Dermis microvascular lymphatic vessel endothelial cell (primary cell): ENCODE measurements around the gene PYY. TPM values are rescaled to one million over a fixed set of nuclear protein-coding genes. Genes with fewer than 3 reads are reported as not detected.

Source experiments
- DNase-seq, 2 donors: peaks; one replicate each; pipeline versions ENCODE4 v3.0.0 to v3.0.0-alpha.2; 2010; ENCODE audit warnings: low read depth in 2 of 2
- total RNA-seq: library from RNA; depleted of rRNA; stranded (reverse); fragments of >200 nt; gene quantifications from 2 replicates; pipeline ENCODE4 v1.2.1, GENCODE V29; 2014

The PYY gene
- total RNA-seq, 1 donor from 2014 or later, result not detected

DNA sequence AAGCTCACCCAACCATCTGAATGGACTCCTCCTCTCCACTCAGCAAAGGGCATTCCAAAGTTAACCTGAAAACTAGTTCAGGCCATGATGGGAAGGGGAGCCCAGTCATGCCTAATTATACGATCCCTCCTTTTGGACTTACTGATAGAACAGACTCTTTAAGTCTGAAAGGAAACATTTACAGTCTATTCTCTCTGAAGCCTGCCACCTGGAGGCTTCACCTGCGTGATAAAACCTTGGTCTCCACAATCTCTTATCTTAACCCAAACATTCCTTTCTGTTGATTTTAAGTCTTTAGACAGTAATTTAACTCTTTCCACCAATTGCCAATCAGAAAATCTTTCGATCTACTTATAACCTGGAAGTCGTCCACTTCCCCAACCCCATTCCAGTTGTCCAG, 37.4 kb downstream of the PYY start:
- no peak for DNase-seq

DNA sequence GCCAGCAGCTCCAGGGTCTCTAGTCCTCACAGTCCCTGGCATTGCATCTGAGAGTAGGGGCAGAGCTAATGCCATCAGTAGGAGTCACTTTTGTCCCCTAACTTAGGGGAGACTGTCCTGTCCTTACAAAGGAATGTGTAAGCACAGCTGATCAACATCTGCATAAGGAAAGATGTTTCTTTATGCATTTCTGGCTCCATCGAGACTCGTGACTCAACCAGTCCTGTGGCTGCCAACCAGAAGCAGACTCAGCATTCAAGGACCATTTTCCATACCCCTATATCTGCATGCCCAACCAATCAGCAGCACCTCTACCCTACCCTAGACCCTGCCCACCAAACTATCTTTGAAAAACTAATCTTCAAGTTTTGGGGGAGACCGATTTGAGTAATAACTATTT, 38.2 kb downstream of the PYY start:
- DNase-seq, result no peak

DNA sequence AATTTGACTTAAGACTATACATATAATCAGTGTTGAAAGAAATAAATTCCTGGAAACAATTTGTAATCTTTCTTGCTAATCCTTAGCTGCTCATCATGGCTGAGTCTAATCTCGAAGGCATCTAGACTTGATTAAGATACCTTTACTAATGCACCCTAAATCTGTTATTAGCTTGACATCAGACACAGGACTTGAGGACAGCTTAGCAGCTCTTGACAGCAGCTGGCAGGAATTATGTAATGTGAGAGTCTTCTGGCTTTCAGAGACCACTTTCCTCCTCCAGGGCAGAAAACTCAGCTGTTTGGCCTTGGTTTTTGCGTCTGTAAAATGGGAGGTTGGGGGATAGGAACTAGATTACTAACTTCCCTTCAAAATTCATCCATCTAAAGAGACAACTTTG, 39.3 kb downstream of the PYY start:
- DNase-seq, result no peak

DNA sequence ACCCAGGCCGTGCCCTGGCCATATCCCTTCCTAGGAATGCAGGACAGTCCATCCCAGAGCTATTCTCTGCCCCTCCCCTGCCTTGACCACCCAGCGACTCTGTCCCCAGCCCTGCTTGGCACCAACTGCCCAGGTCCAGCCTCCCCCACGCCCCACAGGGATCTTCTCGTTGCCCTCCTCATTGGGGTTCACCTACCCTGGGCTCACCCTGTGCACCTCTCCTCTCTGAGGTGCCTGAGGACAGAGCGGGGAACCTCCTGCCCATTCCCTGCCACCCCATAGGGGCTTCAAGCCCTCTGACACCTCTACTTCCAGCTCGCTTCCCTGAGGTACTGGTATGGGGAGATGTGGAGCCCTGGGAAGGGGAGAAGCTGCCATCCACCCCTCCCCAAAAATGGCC, 40.2 kb downstream of the PYY start:
- no peak for DNase-seq

DNA sequence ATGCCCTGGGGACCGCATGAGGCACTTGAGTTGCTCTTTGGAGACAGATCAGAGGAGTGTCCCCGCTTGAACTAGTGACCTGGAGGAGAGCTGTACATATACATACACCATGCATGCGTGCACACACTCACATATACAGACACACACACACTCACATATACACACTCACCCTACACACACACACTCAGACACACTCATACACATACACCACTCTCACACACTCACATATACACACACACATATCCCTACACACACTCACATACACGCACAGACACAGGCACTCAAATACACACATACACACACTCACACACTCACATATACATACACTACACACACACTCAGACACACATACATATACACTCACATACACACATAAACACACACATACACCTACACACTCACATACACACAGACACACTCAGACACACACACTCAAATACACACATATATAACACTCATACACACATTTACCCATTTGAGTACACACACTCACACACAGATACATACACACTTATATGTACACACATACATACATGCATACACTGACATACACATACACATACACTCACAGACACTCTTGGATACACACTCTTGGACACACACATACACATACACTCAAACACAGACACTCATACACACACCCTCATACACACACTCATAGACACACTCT, 41.0 kb downstream of the PYY start:
- DNase-seq, result no peak

DNA sequence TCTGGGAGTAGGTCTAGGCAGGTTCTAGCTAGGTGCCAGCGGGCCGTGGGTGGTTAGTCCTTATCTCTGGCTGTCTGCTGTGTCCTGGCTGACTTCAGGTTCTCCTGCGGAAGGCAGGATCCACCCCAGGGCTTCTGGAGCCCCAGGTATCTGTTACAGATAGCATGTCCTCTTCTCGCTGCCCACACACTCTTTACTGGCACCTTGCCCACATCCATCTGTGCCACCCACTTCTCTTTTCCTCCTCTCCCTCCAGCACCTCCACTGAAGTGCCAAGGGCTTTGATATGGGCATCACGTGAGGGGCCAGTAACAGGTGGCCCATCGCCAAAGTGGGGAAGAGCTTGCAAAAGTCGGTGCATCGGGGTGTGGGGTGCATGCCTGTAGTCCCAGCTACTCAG, 41.8 kb downstream of the PYY start:
- DNase-seq, result no peak

DNA sequence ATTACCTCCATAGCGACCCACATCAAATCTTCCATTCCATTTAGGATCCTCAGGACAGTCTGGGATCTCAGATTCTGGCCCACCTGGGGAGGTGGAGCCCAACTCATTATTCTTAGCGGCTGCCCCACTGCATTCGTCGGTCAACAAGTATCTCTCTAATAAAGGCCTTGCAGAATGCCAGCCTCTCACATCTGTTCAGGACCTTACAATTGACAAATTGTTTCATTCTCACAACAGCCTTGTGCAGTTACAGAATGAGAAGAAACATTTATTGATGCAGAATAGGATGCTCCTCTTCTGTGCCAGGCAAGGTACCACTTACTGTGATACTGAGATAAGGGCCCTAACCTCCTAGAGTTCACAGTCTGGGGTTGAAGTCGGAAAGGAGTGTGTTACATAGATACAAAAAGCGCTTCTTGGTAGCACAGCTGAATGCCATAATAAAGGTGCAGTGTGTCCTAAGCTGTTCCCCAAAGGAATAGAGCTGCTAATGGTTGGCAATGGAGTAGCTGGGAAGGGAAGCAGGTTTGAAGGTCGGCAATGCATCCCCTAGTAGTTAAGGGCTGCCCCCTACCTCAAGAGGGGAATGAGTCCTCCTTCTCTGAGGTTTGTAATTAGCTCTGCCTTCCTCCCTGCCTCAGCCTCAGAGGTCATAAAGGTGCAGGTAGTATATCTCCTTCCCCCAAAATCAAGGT, 44.1 kb downstream of the PYY start:
- no peak for DNase-seq

DNA sequence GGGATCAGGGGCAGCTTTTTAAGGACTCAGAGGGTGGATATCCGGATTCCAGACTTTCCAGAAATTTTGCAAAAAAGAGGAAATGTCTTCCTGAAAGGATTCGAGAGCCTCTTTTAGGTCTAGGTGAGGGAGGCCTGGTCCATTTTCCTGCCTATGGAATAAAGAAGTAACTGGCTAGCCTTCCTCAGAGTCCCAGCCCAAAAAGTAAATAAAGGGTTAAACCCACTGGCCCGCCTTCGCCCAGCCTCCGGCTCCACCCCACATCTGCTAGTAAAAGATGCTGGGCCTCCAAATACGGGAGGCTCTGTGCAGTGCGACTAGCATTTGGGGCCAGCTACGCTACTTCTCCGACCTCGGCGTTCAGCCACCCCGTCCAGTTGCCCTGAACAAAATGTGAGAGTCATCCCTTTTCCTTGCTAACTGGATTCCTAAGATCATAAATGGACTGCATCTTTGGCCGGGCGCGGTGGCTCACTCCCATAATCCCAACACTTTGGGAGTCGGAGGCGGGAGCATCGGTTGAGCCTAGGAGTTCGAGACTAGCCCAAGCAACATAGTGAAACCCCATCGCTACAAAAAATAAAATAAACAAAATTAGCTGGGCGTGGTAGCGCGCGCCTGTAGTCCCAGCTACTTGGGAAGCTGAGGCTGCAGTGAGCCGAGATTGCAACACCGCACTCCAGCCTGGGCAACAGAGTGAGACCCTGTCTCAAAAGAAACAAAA, 45.6 kb downstream of the PYY start:
- no peak for DNase-seq

DNA sequence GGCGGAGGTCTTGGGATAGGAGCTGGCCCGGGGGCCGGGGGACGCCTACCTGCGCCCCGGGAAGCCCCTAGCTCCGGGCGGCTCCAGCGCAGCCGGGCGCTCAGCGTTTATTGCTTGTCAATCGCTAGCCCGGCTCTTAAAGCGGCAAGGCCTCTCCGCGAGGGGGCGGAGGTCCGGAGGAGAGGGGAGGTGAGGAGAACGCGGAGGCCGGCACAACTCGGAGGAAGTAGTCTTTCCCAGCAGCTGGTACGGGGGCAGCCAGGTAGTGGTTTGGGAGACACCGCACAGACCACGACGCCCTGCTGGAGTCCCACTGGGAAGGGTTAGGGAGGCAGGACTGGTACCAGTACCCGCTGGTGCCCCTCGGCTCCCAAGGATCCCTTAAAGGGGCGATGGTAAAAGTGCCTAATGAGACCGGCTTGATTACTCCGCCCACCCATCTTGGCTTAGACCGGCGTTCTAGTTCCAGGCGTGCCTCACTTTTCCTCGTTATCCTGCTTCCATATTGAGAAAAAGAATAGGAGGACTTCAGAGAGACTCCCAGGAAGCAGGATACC, 46.2 kb downstream of the PYY start, which contains the start of gene MPP2:
Gene MPP2 (minus strand): TSS at position 112 of the 557 bp plus-strand sequence. CDS start 3,076 bp downstream, outside the sequence.
- DNase-seq, result peak in 1 of 2 donors; percentile 49

DNA sequence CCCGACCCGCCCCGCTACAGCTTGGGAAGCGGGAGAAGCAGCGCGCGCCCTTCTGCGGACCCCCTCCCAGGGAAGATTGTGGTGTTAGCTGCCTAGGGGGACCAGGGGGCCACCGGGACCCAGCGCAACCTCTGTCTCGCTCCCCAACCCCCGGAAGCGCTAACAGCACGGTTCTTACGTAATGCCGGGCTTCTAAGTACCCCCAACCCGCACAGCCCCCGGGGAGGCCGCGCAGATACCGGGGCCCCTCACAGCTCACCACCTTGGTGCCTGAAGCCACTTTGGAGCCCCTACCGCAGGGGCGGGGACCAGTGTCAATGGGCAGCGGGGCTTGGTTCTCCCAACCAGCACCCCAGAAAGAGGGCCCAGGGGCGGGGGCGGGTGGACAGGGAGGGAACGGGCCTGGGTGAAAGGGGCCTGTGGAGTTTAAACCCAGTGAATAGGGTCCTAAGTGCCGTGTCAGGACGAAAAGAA, 46.8 kb downstream of the PYY start:
- DNase-seq, result no peak

DNA sequence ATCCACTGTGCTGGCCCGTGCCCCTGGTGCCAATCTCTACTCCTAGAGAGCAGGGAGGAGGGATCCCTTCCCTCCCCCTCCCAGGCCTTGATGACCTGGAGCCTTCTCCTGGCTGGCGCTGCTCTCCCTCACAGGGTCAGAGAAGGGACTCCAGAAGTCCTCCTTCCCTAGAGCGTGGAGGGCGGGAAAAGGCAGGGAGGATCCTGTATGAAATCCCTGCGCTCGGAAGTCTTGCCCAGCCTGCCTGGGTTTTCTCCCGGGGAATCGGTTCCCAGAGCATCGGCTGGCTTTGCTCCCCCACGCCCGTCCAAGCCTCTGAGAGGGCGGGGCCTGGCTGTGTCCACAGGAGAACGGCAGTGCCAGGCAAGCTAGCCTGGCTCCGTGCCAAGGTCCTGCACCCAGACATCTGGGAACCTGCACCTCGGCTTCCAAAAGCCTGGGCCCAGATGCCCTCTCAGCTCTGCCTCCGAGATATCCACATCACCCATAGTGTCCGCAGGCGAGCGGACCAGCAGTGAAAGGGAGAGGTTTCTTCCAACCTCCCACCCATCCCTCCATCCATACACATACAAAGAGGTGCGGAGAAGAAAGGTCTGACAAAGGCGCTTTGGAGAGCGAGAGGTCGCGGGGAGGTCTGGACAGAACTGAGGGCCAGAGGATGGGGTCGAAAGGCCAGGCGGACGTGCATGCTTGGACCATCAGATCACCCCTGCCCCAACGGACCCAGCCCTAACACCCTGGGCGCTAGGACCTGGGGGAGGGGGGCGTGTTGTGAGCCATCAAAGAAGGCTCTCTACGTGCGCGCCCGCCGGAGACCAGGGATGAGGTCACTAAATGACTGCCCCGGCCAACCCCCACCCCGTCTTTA, 47.5 kb downstream of the PYY start:
- DNase-seq, result no peak

DNA sequence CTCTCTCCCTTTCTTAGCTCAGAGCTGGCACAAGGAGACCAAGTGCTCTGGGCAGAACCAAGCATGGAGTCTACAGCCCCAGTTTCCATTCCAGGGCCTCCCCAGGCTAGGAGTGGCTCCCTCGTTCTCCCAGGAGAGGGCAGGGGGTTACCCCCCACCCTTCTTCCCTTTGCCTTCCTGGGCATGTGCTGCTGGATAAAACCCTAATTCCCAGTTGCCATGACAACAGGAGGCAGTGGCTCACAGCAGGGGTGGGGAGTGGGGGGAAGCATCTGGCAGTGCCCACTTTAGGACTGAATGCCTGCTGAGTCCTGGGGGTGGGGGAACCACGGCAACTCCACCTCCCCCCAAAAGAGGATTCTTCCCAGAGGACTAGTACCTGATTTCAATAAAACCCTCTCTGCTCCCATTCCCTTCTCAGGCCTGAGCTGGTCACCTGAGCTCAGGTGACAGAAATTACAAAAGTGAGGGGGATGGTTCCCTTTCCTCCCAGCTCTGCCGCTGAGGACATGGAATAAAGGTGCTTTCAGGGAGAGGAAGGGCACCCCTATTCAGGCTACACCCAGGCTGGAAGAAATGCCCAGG, 48.2 kb downstream of the PYY start:
- DNase-seq, result no peak

Other genes starting within 250 kb of the PYY start
- not detected in 2 replicates for gene SOST, start 195.1 kb downstream of the PYY start, total RNA-seq
- gene DUSP3, start 175.0 kb downstream of the PYY start, total RNA-seq, result 48.5 and 90.3 TPM in 2 replicates
- gene CFAP97D1, start 173.5 kb downstream of the PYY start, total RNA-seq, result under 0.01 TPM in 1 of 2 replicates, not detected in the other
- gene MPP3, start 120.8 kb downstream of the PYY start, total RNA-seq, result 1.3 and 1.4 TPM in 2 replicates
- gene CD300LG, start 106.8 kb downstream of the PYY start, total RNA-seq, result not detected in 2 replicates
- 0.13 TPM in 2 replicates for gene MPP2, start 46.4 kb downstream of the PYY start, total RNA-seq
- gene PPY, start 11.5 kb downstream of the PYY start, total RNA-seq, result not detected in 2 replicates
- 2.0 and 4.9 TPM in 2 replicates for gene NAGS, start 50.7 kb upstream of the PYY start, total RNA-seq
- gene TMEM101, start 61.0 kb upstream of the PYY start, total RNA-seq, result 82.8 and 89.0 TPM in 2 replicates
- gene LSM12, start 112.7 kb upstream of the PYY start, total RNA-seq, result 22.5 and 25.3 TPM in 2 replicates
- gene G6PC3, start 116.8 kb upstream of the PYY start, total RNA-seq, result 23.6 and 33.0 TPM in 2 replicates
- 36.4 and 40.4 TPM in 2 replicates for gene HDAC5, start 169.7 kb upstream of the PYY start, total RNA-seq
- 1.3 and 1.6 TPM in 2 replicates for gene HROB, start 188.0 kb upstream of the PYY start, total RNA-seq
- gene ASB16, start 216.8 kb upstream of the PYY start, total RNA-seq, result not detected in 2 replicates
- 25.5 and 36.3 TPM in 2 replicates for gene TMUB2, start 233.0 kb upstream of the PYY start, total RNA-seq
- gene ATXN7L3, start 245.9 kb upstream of the PYY start, total RNA-seq, result 28.9 and 39.7 TPM in 2 replicates